ENCODE results near the gene LACTBL1.

Gene LACTBL1

DNA sequence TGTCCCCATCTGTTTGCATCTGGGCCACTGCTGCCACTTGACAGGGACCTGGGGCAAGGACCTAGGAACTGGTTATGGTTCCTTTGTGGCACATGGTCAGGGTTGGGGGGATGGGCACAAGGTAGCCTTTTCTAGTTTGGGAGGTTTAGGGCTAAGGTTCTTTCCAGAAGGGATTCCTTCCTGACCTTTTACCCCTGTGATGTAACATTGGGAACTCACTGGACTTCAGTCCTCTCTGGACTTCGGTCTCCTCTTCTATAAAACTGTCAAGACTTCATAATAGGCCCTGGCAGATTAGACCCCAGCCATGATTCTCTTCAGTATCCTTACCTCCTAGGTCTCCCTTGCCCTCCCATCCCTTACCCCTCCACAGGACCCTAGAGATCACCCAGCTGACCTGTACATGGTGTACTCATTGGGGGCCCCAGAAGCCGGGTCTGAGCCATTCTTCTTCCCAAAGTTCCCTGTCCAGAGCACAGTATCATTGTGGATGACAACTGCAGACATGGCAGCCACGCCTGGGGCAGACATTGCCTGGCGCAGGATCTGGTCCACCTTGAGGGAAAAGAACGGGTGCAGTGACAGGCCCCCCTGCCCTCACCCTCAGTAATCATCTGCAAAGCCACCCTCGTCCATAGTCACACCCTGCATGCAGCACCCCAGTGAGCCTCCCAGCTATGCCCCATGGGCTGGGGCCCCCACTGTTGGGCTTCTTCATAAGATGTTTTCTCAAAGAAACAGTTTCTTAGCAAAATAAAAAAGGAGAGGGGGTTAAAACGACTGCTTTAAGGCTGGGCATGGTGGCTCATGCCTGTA, 12.9 kb downstream of the LACTBL1 start:
- TF ChIP-seq, protein P1, sequence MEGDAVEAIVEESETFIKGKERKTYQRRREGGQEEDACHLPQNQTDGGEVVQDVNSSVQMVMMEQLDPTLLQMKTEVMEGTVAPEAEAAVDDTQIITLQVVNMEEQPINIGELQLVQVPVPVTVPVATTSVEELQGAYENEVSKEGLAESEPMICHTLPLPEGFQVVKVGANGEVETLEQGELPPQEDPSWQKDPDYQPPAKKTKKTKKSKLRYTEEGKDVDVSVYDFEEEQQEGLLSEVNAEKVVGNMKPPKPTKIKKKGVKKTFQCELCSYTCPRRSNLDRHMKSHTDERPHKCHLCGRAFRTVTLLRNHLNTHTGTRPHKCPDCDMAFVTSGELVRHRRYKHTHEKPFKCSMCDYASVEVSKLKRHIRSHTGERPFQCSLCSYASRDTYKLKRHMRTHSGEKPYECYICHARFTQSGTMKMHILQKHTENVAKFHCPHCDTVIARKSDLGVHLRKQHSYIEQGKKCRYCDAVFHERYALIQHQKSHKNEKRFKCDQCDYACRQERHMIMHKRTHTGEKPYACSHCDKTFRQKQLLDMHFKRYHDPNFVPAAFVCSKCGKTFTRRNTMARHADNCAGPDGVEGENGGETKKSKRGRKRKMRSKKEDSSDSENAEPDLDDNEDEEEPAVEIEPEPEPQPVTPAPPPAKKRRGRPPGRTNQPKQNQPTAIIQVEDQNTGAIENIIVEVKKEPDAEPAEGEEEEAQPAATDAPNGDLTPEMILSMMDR (conservative IDR thresholded peaks at IDR 0.05; ENCODE audit: low read depth, low read length), result no peak
- no peak for DNase-seq (ENCODE audit: low read depth)
- no peak overlapping the region for H3K4me3 ChIP-seq (ENCODE audit: low read depth, low read length)

DNA sequence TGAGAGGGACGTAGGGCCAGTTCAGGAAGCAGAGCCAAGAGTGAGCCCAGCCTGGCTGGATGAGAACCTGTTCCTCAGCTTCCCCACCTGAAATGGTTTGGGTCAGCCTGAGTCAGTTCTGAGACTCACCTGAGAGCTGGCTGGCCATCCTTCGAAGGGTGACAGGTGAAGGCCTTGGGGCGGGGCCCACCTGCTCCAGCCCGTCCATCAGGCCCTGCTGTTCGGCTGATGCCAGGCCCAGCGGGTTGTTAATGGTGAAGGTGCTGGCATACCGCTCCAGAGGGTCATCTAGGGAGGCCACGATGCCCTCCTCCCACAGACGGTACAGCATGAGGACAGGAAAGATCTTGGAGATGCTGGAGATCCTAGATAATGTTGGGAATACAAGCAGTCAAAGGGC, 14.1 kb downstream of the LACTBL1 start:
- TF ChIP-seq, protein P1 (conservative IDR thresholded peaks at IDR 0.05; ENCODE audit: low read depth, low read length), result no peak

DNA sequence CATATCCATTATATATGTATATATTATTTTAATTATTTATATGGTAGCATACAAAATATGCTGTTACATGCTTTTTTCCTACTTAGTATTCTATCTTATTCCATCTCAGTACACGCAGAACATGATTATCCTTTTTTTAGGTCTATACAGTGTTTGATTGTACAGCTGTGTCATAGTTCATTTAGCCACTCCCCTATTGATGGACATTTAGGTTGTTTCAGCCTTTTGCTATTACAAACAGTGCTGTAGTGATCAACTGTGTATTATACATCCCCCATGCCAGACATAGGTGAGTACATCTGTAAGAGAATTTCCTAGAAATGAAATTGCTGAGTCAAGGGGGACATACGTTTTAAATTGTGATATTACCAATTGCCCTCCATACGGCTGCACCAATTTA, 15.6 kb downstream of the LACTBL1 start:
- DNase-seq (ENCODE audit: low read depth), result no peak
- TF ChIP-seq, protein P1 (conservative IDR thresholded peaks at IDR 0.05; ENCODE audit: low read depth, low read length), result no peak
- no peak overlapping the region for H3K4me3 ChIP-seq (ENCODE audit: low read depth, low read length)

More for the DNA sequence above, 14.1 kb downstream of the LACTBL1 start:
- no peak for DNase-seq (ENCODE audit: low read depth)
- no peak overlapping the region for H3K4me3 ChIP-seq (ENCODE audit: low read depth, low read length)

DNA sequence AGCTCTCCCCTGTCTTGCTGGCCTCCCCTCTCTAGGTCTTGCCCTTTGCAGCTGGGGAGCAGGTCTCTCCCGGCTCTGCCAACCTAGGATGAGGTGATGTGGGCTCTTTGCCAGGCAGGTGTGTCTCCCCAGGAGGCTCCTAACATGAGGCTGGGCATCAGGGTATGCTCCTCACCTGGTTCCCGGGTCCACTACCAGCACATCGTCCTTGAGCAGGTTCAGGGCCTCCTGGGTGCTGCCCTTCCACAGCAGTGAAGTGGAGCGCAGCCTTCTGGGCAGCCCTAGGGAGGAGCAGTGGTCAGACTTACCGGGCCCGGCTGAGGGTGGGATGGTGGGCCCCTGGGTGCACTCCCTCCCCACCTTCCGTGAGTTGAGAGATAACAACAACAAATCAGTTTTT, 17.5 kb downstream of the LACTBL1 start:
- TF ChIP-seq, protein P1 (conservative IDR thresholded peaks at IDR 0.05; ENCODE audit: low read depth, low read length), result no peak
- no peak for DNase-seq (ENCODE audit: low read depth)

DNA sequence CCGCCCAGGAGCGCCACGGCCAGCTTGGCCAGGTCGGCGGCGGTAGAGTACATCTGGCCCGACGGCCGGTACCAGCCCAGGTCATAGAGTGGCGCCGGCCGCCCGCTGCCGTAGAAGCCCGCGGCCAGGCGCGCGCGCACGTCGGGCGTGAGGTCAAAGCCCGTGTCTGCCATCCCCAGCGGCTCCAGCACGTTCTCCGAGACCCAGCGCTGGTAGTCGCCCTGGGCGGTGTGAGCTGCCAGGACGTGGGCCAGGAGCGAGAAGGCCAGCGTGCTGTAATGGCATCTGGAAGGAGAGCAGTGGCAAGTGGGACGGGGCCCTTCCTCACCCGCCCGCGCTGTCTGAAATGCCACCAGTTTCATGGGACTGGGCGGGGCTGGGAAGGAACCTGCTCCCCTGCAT, 18.9 kb downstream of the LACTBL1 start:
- DNase-seq (ENCODE audit: low read depth), result no peak
- TF ChIP-seq, protein P1 (conservative IDR thresholded peaks at IDR 0.05; ENCODE audit: low read depth, low read length), result no peak
- H3K4me3 ChIP-seq (ENCODE audit: low read depth, low read length), result no peak overlapping the region

More for the DNA sequence above, 17.5 kb downstream of the LACTBL1 start:
- no peak overlapping the region for H3K4me3 ChIP-seq (ENCODE audit: low read depth, low read length)

DNA sequence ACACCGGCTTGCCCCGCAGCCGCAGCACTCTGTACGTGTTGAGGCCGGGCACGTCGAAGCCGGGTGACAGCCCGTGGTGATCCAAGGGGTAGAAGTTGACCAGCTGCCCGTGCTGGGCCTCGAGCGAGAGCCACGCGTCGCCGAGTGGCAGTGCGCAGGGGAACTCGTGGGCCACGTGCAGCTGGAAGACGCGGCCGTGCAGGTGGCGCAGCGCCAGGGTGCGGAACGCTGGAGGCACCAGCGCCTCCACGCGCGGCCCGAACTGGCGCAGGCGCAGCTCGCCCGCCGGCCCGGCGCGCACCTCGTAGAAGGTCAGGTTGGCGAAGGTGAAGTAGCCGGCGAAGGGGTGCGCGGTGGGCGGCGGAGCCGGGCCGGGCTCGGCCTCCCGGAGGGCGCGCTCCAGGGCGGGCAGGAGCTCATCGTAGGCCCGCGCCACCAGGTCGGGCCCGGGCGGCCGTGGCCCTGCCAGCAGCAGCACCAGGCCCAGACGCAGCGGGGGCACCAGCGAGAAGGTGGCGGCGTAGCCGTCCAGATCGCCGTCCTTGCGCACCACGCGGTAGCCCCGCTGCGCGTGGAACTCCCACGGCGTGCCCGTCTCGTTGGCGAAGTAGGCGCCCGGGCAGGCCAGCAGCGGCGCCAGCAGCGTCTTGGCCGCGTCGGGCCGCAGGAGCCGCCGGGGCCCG, 19.5 kb downstream of the LACTBL1 start:
- TF ChIP-seq, protein P1 (conservative IDR thresholded peaks at IDR 0.05; ENCODE audit: low read depth, low read length), result no peak
- DNase-seq (ENCODE audit: low read depth), result no peak
- no peak overlapping the region for H3K4me3 ChIP-seq (ENCODE audit: low read depth, low read length)
